Loucy (cell line): ENCODE results near the gene ZNF521.

Source experiments
- H2AFZ ChIP-seq: fragments of 200-600 bp; sonication (generic); 2 replicates; pipeline ENCODE4 v1.6.0; 2016; ENCODE audit warnings: antibody characterized with exemption, mild to moderate bottlenecking, low read length, moderate library complexity
- H3F3A ChIP-seq: fragments of 200-600 bp; 2 replicates; pipeline ENCODE4 v1.6.0; 2016; ENCODE audit warnings: antibody characterized with exemption, low read depth, mild to moderate bottlenecking
- H3K27me3 ChIP-seq: fragments of 200-600 bp; sonication (generic); 2 replicates; pipeline ENCODE4 v1.6.1; 2014; ENCODE audit warnings: low read length, mild to moderate bottlenecking; ENCODE audit not compliant: insufficient read depth, poor library complexity, severe bottlenecking
- H3K36me3 ChIP-seq: fragments of 200-600 bp; sonication (generic); 2 replicates; pipeline ENCODE4 v1.6.1; 2016; ENCODE audit warnings: low read length; ENCODE audit not compliant: insufficient read depth
- H3K4me1 ChIP-seq: fragments of 200-600 bp; sonication (generic); 2 replicates; pipeline ENCODE4 v1.5.1; 2014; ENCODE audit warnings: low read length, mild to moderate bottlenecking; ENCODE audit not compliant: insufficient read depth, poor library complexity, severe bottlenecking
- H3K4me2 ChIP-seq: fragments of 200-600 bp; sonication (generic); 2 replicates; pipeline ENCODE4 v1.6.0; 2014; ENCODE audit warnings: antibody characterized with exemption, low read length, low read depth, mild to moderate bottlenecking; ENCODE audit not compliant: poor library complexity, severe bottlenecking
- H3K4me3 ChIP-seq: fragments of 200-600 bp; sonication (generic); 2 replicates; pipeline ENCODE4 v1.5.1; 2014; ENCODE audit warnings: low read length, mild to moderate bottlenecking, mixed read lengths; ENCODE audit not compliant: poor library complexity, severe bottlenecking
- H3K79me2 ChIP-seq: fragments of 200-600 bp; sonication (generic); 2 replicates; pipeline ENCODE4 v1.6.1; 2014; ENCODE audit warnings: low read length; ENCODE audit not compliant: insufficient read depth
- H3K9ac ChIP-seq: fragments of 200-600 bp; sonication (generic); 2 replicates; pipeline ENCODE4 v1.6.0; 2014; ENCODE audit warnings: mild to moderate bottlenecking, low read depth, low read length, moderate library complexity; ENCODE audit not compliant: poor library complexity, severe bottlenecking
- H3K9me2 ChIP-seq: fragments of 200-600 bp; sonication (generic); replicated peaks from 2 replicates; pipeline ENCODE4 v1.6.1; 2016; ENCODE audit warnings: low read depth, low read length, mixed read lengths
- H3K9me3 ChIP-seq: fragments of 200-600 bp; sonication (generic); 2 replicates; pipeline ENCODE4 v1.6.1; 2014; ENCODE audit warnings: mild to moderate bottlenecking, antibody characterized with exemption, low read length, low read depth; ENCODE audit not compliant: insufficient read depth
- H4K20me1 ChIP-seq: fragments of 200-600 bp; sonication (generic); 2 replicates; pipeline ENCODE4 v1.6.0; 2014; ENCODE audit warnings: antibody characterized with exemption, low read length, mild to moderate bottlenecking; ENCODE audit not compliant: insufficient read depth, poor library complexity, severe bottlenecking
- CTCF ChIP-seq: fragments of 200-600 bp; sonication (generic); conservative IDR thresholded peaks from 2 replicates; pipeline ENCODE4 v1.5.1; 2014; ENCODE audit warnings: mild to moderate bottlenecking, antibody characterized with exemption, low read length
- EZH2phosphoT487 ChIP-seq: fragments of 200-600 bp; IDR thresholded peaks from 2 replicates; pipeline ENCODE4 v1.6.1; 2018; ENCODE audit warnings: antibody characterized with exemption, mild to moderate bottlenecking, moderate library complexity, borderline replicate concordance

The ZNF521 gene

GRCh38 chr18:25334588-25334987, 17.4 kb downstream of the ZNF521 start:
- Histone ChIP-seq H3K27me3 (no peaks in the 10 kb centered on the region), H3K9me3 (no peaks in the 10 kb centered on the region), H3K36me3 (0 out of 2 replicates have a peak, but pooled peaks cover 5% of the 10 kb centered on the region), H3K9me2 (no peaks in the 10 kb centered on the region), H3K4me3 (no peak overlapping the region), H4K20me1 (peaks cover 2% of the 10 kb centered on the region), H2AFZ (no peak overlapping the region), H3K4me1 (peaks cover 19% of the 10 kb centered on the region), H3F3A (no peaks in the 10 kb centered on the region), H3K4me2 (no peak overlapping the region), H3K9ac (no peak overlapping the region), H3K79me2 (peaks cover 92% of the 10 kb centered on the region)
- peak; percentile 59 for TF ChIP-seq CTCF
- no peak for TF ChIP-seq EZH2phosphoT487

- no peaks in the 10 kb centered on the region for H3F3A ChIP-seq
- H3K9me3 ChIP-seq, result no peaks in the 10 kb centered on the region
- no peak overlapping the region for H3K9ac ChIP-seq
- TF ChIP-seq EZH2phosphoT487 (no peak), CTCF (no peak)
- H4K20me1 ChIP-seq, result peaks cover 2% of the 10 kb centered on the region
- peak overlapping the region; percentile 13 for H3K4me2 ChIP-seq
- peaks cover 43% of the 10 kb centered on the region for H3K4me1 ChIP-seq
- no peaks in the 10 kb centered on the region for H3K9me2 ChIP-seq
- H2AFZ ChIP-seq, result no peak overlapping the region
- no peak overlapping the region for H3K4me3 ChIP-seq
- no peaks in the 10 kb centered on the region for H3K27me3 ChIP-seq
- 0 out of 2 replicates have a peak, but pooled peaks cover 5% of the 10 kb centered on the region for H3K36me3 ChIP-seq
- peaks cover 83% of the 10 kb centered on the region for H3K79me2 ChIP-seq
These were observed 20.0 kb downstream of the ZNF521 start for GRCh38 chr18:25332002-25332401.

- Histone ChIP-seq H3K4me1 (peaks cover 49% of the 10 kb centered on the region), H4K20me1 (peaks cover 2% of the 10 kb centered on the region), H3K4me2 (no peak overlapping the region), H3K9ac (no peak overlapping the region), H3K27me3 (no peaks in the 10 kb centered on the region), H3K9me2 (no peaks in the 10 kb centered on the region), H3K79me2 (peaks cover 85% of the 10 kb centered on the region), H3K36me3 (0 out of 2 replicates have a peak, but pooled peaks cover 5% of the 10 kb centered on the region), H3K9me3 (no peaks in the 10 kb centered on the region), H3K4me3 (no peak overlapping the region), H2AFZ (no peak overlapping the region), H3F3A (0 out of 2 replicates have a peak, but pooled peaks cover 4% of the 10 kb centered on the region)
- TF ChIP-seq CTCF (no peak), EZH2phosphoT487 (no peak)
These were observed 22.2 kb downstream of the ZNF521 start for GRCh38 chr18:25329783-25330182.
